Dermis blood vessel endothelial cell (primary cell): Measurements from ENCODE around the gene SSRP1. TPM values are rescaled to one million over a fixed set of nuclear protein-coding genes. Genes with fewer than 3 reads are reported as not detected.

Source experiments
- DNase-seq: peaks from one replicate; pipeline ENCODE4 v3.0.0; 2010
- total RNA-seq: library from RNA; depleted of rRNA; stranded (reverse); fragments of >200 nt; gene quantifications from 2 replicates; pipeline ENCODE4 v1.2.3, GENCODE V29; 2014

Gene SSRP1
- total RNA-seq, 1 donor from 2014 or later: 58.9 TPM

DNA sequence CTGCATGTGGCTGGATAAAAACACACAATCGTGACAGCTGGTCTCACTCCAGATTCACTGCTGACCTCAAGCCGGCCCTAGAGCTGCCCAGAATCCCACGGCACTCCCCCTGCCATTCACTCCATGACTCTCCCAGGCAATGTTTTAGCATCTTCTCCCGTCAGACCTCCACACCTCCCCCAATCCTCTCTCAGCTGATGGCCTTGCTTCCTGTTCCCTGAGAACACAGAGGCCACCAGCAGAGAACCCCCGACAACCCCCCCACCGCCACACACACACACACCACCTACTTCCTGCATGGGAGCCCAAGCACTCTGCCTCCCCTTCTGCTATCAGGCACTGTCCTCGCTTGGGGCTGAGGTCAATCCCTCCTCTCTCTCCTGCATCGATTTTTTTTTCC lies 20.2 kb downstream of the SSRP1 start:
- DNase-seq: peak; percentile 50

- DNase-seq: no peak
Measured at GRCh38 chr11:57314221-57314973, 21.3 kb downstream of the SSRP1 start.

DNA sequence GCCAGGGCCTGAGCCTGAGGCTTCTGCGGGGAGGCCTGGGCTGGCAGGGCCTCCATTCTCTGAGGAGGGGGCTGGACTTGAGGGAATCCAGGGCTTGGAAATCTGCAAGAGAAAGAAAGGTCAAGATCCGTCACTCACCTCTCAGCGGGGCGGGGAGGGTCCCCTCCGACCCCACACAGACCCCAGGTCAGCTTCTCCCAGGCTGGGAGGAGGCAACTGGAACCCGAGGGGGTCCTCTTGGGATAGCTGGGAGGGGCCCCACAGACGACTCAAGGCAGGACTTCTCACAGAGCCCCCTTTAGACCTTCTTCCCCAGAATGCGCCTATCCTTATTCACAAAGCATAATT lies 21.9 kb downstream of the SSRP1 start:
- DNase-seq: no peak

- DNase-seq: no peak
Measured at GRCh38 chr11:57313071-57313787, 22.5 kb downstream of the SSRP1 start.

- DNase-seq: no peak
Measured at GRCh38 chr11:57312511-57313021, 23.1 kb downstream of the SSRP1 start.

DNA sequence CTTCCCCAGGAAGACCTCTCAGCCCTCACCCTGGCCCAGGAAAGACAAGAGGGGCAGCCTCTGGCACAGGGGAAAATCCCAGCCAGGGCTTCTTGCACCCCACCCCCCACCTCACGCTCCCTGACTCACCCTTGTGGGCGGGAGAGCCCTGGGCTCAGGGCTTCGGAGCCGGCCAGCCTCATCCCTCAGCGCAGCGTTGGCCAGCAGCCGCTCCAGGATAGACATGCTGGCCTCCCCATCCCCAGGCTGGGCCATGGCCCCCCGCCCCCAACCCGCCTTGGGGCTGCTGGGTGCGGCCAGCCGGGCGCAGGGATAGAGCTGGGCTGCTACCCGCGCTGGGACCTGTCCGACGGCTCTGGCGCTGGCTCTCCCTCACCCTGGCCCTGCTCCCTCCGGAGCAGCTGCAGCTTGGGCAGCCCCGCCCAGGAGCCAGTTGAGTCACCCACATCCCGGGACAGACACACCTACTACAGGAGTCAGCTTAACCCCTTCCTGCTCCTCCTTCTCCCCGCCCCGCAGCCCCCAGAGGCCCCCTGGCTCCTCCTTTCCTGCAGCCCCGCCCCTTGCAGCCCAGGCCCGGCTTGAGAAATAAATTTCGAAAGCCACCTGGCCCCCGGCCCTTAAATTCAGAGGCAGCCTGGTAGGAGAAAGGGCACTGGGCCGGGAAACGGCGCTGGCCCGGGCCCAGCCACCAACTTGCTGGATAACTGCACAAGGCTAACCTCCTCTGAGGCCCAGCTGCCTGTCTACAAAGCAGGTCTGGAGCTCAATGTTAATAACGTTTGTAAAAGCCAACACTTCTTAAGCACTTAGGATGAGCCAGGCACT lies 24.4 kb downstream of the SSRP1 start:
- peak; percentile 96 for DNase-seq

- peak; percentile 60 for DNase-seq
Measured at GRCh38 chr11:57310630-57311086, 25.0 kb downstream of the SSRP1 start.

- no peak for DNase-seq
Measured at GRCh38 chr11:57310091-57310490, 25.6 kb downstream of the SSRP1 start.

DNA sequence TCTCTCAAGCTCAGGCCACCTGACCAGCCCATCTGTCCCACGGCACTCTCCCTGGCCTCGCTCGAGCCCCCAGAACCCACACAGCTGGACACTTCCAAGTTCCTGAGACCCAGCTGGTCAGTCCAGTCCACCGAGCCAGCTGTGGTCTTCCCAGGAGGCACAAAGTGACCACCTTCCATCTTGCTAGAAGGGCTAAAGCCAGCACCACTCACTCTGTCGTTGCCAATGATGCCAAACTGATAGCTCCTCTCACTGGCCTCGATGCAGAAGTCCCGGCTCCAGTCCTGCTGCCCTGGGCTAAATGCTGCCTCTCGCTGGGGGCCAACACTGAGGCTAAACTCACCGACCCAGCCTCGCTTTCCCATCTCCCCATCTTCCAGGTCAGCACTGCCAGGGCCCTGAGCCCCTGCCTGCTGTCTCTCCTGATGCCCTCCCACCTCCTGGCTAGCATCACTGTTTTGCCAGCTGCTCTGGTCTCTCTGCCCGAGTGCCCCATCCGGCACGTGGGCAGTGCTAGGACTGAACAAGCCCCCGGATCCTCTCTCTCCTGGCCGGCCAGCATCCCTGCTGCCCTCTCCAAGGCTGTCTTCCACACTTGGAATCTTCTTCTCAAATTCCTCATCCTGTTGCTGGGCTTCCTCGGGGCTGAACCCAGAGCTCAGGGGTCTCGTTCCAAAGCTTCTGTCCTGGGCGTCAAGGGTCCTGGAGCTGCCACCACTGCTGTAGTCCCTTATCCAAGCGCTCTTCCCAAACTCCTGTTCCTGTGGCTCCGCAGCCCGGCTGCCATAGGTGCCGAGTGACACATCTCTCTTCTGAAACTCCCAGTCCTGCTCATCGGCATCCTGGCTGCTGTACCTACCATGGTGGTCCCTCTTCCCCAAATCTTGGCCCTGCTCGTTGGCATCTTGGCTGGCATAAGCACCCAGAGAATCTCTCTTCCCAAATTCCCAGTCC lies 26.3 kb downstream of the SSRP1 start:
- DNase-seq: no peak

DNA sequence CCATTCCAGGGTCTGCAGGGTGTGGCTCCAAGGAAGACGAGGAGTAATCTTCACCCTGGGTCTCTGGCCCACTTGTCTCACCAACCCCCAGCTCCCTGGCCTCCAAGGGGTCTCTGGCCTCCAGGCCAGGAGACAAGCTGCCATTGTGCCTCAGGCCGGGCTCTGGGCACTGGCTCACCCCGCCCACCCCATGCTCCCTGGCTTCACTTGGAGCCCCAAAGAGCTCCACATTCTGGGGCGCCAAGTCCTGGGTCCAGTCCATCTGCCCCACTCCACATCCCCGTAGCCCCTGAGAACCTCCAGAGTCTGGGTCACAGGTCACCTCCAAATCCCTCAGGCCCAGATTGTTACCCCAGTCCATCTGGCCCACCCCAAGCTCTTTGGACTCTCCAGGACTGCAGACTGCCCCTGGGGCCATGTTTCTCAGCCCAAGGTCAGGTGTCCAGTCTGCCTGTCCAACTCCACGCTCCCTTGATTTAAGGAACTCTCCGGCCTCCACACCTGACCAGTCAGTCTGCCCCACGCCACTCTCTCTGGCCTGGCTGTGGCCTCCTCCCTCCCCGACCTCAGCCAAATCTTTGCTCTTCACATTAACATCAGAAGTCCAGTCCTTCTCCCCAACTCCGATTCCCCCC lies 27.1 kb downstream of the SSRP1 start:
- DNase-seq: no peak

GRCh38 chr11:57307666-57308270 lies 27.9 kb downstream of the SSRP1 start:
- no peak for DNase-seq

DNA sequence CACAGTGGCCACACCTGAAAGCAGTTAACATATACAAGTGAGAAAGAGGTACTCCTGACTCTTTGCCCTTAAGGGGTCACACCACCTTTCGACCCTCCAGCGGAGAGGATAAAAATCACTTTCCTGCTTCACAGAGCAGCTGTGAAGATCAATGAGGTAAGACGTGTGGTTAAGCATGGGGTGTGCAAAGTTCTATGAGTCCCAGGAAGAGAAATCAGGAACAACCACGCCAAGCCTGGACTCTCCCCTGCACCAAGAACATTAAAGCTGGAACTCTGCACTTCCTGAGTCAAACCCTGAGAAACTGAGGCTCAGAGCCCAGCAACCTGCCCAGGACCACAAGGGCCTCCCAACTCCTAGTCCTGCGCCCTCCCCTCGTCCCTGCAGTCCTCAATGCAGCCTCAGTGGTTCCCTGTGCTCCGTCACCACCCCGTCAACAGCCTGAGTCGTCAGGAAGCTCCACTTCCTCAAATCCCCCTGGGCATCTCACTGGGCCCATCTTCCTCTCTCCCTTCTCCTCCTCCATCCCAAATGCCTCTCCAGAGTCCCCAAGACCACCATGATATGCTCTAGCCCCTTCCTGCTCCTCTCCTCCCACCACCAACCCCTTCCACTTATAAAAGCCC lies 28.6 kb downstream of the SSRP1 start:
- DNase-seq: no peak

DNA sequence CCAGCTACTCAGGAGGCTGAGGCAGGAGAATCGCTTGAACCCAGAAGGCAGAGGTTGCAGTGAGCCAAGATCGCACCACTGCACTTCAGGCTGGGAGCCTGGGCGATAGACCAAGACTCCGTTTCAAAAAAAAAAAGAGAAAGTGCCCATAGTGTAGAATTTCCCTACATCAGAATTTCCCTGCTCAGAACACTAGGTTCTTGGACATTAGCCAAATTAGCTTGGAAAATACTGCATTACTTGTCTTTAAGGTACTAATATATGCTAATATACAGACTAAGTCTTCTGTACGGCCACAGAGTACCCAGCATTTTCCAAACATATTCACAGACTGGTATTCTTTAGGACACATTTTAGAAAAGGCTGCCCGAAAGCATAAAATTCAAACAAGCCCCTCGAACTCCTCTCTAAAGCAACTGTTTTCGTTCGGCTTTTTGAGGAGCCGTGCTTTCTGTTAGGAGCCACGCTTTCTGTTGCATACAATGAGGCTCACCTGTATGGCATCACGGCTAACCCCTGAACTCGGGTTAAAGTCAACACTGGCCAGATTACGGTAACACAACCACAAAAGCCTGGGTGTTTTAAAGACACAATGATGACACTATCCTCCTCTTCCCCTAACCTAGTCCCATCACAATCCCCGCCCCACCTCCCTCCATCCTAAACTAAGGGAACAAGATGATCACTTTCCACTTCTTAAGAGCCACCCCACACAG lies 29.4 kb downstream of the SSRP1 start:
- peak; percentile 60 for DNase-seq

GRCh38 chr11:57305523-57305922 lies 30.2 kb downstream of the SSRP1 start:
- no peak for DNase-seq

- DNase-seq: peak; percentile 39
Measured at GRCh38 chr11:57303990-57304579, 31.6 kb downstream of the SSRP1 start.

DNA sequence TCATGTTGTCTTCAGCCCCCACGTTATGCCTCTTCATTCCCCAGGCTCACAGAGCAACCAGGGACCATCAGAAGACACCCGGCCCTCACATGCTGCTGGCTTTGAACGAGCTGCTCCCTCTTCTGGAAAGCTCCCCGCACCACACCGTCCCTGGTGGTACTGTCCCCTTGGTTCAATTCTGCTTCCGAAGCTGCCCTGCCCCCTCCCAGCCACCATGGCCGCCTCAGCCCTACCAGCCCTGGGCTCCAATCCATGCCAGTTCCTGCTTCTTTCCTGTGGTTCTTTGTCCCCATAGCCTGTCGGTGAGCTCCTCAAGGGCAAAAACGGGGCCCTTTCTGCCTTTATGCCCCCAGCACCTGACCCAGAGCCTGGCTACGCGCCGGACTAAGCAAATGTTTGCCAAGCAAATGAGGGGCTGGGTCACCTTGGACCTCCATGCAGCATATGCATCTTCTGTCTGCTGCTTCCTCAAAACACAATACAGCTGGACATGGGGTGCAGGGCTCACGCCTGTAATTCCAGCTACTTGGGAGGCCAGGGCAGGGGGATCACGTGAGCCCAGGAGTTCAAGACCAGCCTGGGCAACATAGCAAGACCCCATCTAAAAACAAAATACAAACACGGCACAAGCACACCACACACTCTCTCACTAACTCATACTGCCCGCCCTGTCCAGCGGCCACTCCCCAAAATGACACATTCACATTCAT lies 32.3 kb downstream of the SSRP1 start:
- DNase-seq: no peak

- DNase-seq: no peak
Measured at GRCh38 chr11:57302489-57302888, 33.2 kb downstream of the SSRP1 start.

GRCh38 chr11:57301711-57302423 lies 33.8 kb downstream of the SSRP1 start:
- no peak for DNase-seq
